Natural killer cell (primary cell): Measurements from ENCODE around the gene ENPP7. TPM values are rescaled to one million over a fixed set of nuclear protein-coding genes. Genes with fewer than 3 reads are reported as not detected.
A peak's percentile ranks its signal among the peaks of the same experiment; 100 is the strongest.

Source experiments
- ATAC-seq, 3 donors: fragments of 150-1000 bp in 2 of 3; fragments of 200-7000 bp in 1 of 3; cut with Tn5 transposase; 1 replicate in 1 of 3; 2 replicates in 2 of 3; pipeline ENCODE4 v1.10.0; 2021; ENCODE audit warnings: mild to moderate bottlenecking in 2 of 3, moderate library complexity in 2 of 3
- DNase-seq, 2 donors: peaks; one replicate each; pipeline versions ENCODE4 v3.0.0 to v3.0.0-alpha.2; 2013 to 2021; ENCODE audit warnings: mixed read lengths in 1 of 2
- H3K27ac ChIP-seq: one replicate; pipeline ENCODE4 v1.5.1; 2013; ENCODE audit warnings: mild to moderate bottlenecking, low read length
- H3K27me3 ChIP-seq: one replicate; pipeline ENCODE4 v1.6.1; 2013; ENCODE audit warnings: low read length; ENCODE audit not compliant: control insufficient read depth, insufficient read depth
- H3K36me3 ChIP-seq: one replicate; pipeline ENCODE4 v1.6.1; 2013; ENCODE audit warnings: low read length; ENCODE audit not compliant: control insufficient read depth, insufficient read depth
- H3K4me1 ChIP-seq: one replicate; pipeline ENCODE4 v1.6.1; 2013; ENCODE audit warnings: low read length; ENCODE audit not compliant: control insufficient read depth, insufficient read depth
- H3K4me3 ChIP-seq: one replicate; pipeline ENCODE4 v1.5.1; 2013; ENCODE audit warnings: low read length
- H3K9me3 ChIP-seq: one replicate; pipeline ENCODE4 v1.6.1; 2013; ENCODE audit warnings: low read length; ENCODE audit not compliant: control insufficient read depth, insufficient read depth
- H3K27ac Mint-ChIP-seq, 2 donors: one replicate each; pipeline ENCODE4 v1.8.0; 2022; ENCODE audit warnings: mild to moderate bottlenecking in 2 of 2, mixed read lengths in 2 of 2, moderate library complexity in 1 of 2
- H3K27me3 Mint-ChIP-seq, 2 donors: one replicate each; pipeline ENCODE4 v1.8.0; 2022; ENCODE audit warnings: low read depth in 2 of 2, mixed read lengths in 2 of 2
- H3K36me3 Mint-ChIP-seq: one replicate; pipeline ENCODE4 v1.8.0; 2022; ENCODE audit warnings: mixed read lengths
- H3K4me1 Mint-ChIP-seq, 2 donors: one replicate each; pipeline ENCODE4 v1.8.0; 2022; ENCODE audit warnings: mixed read lengths in 2 of 2
- H3K4me3 Mint-ChIP-seq: one replicate; pipeline ENCODE4 v1.8.0; 2022; ENCODE audit warnings: mild to moderate bottlenecking, moderate library complexity, mixed read lengths
- H3K9me3 Mint-ChIP-seq, 2 donors: one replicate each; pipeline ENCODE4 v1.8.0; 2022; ENCODE audit warnings: mixed read lengths in 2 of 2
- CTCF ChIP-seq: fragments of 200-600 bp; IDR thresholded peaks from one replicate; pipeline ENCODE4 v1.8.0; 2022; ENCODE audit warnings: antibody characterized with exemption
- WGBS: methylation state at CpG from one replicate; pipeline ENCODE4 v1.1.7; 2013; ENCODE audit warnings: missing lambda C conversion rate; ENCODE audit not compliant: insufficient coverage; 5-methylcytosine and 5-hydroxymethylcytosine counted together
- intact Hi-C: fragments of 100-400 bp; cut with micrococcal nuclease; formaldehyde crosslinking; loops from one replicate; pipeline ENCODE4 v1.14.2; 2022
- total RNA-seq, 4 donors: library from RNA; stranded (reverse); fragments of 120-200 nt in 1 of 4; gene quantifications; one replicate each; pipeline versions ENCODE4 v1.2.3 to v1.2.4, GENCODE V29; 2013 to 2022

ENPP7 gene
- total RNA-seq, 3 donors from 2014 or later (not counting 1 experiment from before 2014, with no cell fraction given), result 0.95 TPM; not detected in 2

GRCh38 chr17:79729761-79730160, 982 bp upstream of the ENPP7 start:
- no peaks in the 10 kb centered on the region for H3K9me3 ChIP-seq
- intact Hi-C loops, result no loop called here

GRCh38 chr17:79730437-79730768, 340 bp upstream of the ENPP7 start:
- no peak overlapping the region for H3K4me3 Mint-ChIP-seq
- DNase-seq, result no peak
- H3K36me3 ChIP-seq, result no peaks in the 10 kb centered on the region
- no peaks in the 10 kb centered on the region for H3K27me3 ChIP-seq
- no peak overlapping the region for H3K27ac Mint-ChIP-seq
- TF ChIP-seq CTCF, result no peak
- no peaks in the 10 kb centered on the region for H3K36me3 Mint-ChIP-seq
- H3K4me1 ChIP-seq, result peaks cover 27% of the 10 kb centered on the region
- ATAC-seq, result no peak
- no peak overlapping the region for H3K4me3 ChIP-seq
- no peaks in the 10 kb centered on the region for H3K9me3 ChIP-seq
- 96% methylated on average over 5 of the region's 5 CpGs for WGBS
- intact Hi-C loops, result no loop called here
- H3K4me1 Mint-ChIP-seq, result peaks cover 18 to 20% of the 10 kb centered on the region in 2 donors
- H3K27me3 Mint-ChIP-seq, result no peaks in the 10 kb centered on the region
- H3K9me3 Mint-ChIP-seq, result no peaks in the 10 kb centered on the region
- no peak overlapping the region for H3K27ac ChIP-seq

More at GRCh38 chr17:79729761-79730160, 982 bp upstream of the ENPP7 start:
- Histone ChIP-seq H3K27me3 (no peaks in the 10 kb centered on the region), H3K27ac (no peak overlapping the region), H3K4me3 (no peak overlapping the region), H3K36me3 (no peaks in the 10 kb centered on the region), H3K4me1 (peaks cover 27% of the 10 kb centered on the region)
- peaks cover 18 to 20% of the 10 kb centered on the region in 2 donors for H3K4me1 Mint-ChIP-seq
- no peak overlapping the region for H3K27ac Mint-ChIP-seq
- no peaks in the 10 kb centered on the region for H3K27me3 Mint-ChIP-seq
- DNase-seq (no peak), ATAC-seq (no peak)
- H3K9me3 Mint-ChIP-seq, result no peaks in the 10 kb centered on the region
- no peak for TF ChIP-seq CTCF
- H3K4me3 Mint-ChIP-seq, result no peak overlapping the region
- H3K36me3 Mint-ChIP-seq, result no peaks in the 10 kb centered on the region
- 95% methylated on average over 12 of the region's 12 CpGs for WGBS

GRCh38 chr17:79732254-79732653, 1.5 kb downstream of the ENPP7 start:
- no peak for DNase-seq
- H3K4me3 ChIP-seq, result peak overlapping the region; percentile 51
- intact Hi-C loops, result no loop called here

More at GRCh38 chr17:79732254-79732653, 1.5 kb downstream of the ENPP7 start:
- Histone ChIP-seq H3K36me3 (no peaks in the 10 kb centered on the region), H3K27me3 (no peaks in the 10 kb centered on the region), H3K9me3 (no peaks in the 10 kb centered on the region), H3K27ac (peak overlapping the region; percentile 84), H3K4me1 (peaks cover 27% of the 10 kb centered on the region)
- peaks cover 18 to 20% of the 10 kb centered on the region in 2 donors for H3K4me1 Mint-ChIP-seq
- H3K27ac Mint-ChIP-seq, result peak overlapping the region in 1 of 2 donors; percentile 90
- no peaks in the 10 kb centered on the region for H3K36me3 Mint-ChIP-seq
- 72% methylated on average over 9 of the region's 10 CpGs for WGBS
- H3K4me3 Mint-ChIP-seq, result peak overlapping the region; percentile 92
- H3K9me3 Mint-ChIP-seq, result no peaks in the 10 kb centered on the region
- H3K27me3 Mint-ChIP-seq, result no peaks in the 10 kb centered on the region
- TF ChIP-seq CTCF, result no peak
- ATAC-seq, result no peak
